GM18511 (cell line): ENCODE measurements around the gene ATP2B2.
"Not testable (repeated sequence)": the region's sequence is repeated elsewhere in the genome, so short reads cannot be mapped to it uniquely, and the experiment has no call there.

Experiments
- ATAC-seq: cut with Tn5 transposase; IDR thresholded peaks from one replicate; pipeline ENCODE4 v1.9.1; 2021; ENCODE audit warnings: mild to moderate bottlenecking, moderate library complexity; ENCODE audit not compliant: unreplicated experiment

ATP2B2 gene

DNA sequence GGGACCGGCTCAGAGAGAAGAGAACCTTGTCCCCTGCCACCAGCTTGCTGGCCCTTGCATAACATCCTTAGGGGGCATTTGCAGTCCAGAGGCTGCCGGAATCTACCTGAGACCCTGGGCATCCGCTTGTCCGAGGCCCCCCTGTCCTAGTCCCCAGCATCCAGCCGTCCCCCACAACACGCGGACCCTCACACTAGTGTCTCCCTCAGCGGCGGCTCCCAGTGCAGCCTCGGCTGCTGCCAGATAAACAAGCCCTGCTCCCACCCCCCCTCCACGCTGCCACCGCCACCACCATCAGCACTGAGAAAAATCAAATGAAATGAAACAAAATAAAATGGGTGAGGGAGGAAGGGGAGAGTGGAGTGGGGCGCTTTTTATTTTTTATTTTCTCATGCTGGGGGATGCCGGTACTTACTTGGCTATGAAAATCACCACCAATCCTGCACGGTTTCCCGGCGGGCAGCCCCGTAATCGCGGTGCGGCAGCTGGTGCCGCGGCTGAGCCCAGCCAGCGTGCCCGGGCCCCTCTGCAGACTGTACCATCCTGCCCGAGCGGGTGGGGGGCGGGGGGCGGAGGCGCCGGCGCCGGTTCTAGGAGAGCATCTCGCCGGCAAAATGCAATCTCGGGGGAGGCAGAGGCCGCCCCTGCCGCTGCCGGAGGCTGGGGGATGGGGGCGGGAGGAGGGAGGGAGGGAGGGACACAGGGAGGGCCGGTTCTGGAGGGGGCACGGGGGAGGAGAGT, at the start of gene ATP2B2:
TSS of gene ATP2B2 (minus strand) at position 537 of the 741 bp plus-strand sequence. CDS start 56,043 bp downstream, outside the sequence.
- ATAC-seq = no peak

DNA sequence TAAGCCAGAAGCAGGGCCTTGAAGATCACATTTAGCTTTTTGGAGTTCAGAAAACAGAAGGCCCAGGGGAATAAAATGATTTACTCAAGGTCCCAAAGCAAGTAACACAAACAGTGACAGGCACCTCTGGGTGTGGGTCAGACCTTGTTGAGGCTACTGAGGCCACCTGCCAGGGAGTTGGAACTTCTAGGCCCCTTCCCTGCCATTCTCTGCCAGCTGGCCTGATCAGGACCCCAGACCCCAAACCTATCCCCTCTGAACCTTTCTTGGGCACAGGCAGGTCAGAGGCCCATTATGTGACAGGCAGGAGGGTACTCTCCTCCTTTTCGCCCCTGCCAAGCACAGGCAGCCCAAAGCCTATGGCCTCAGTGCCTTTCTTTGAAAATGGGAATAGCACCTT, 49.4 kb upstream of the ATP2B2 start:
- ATAC-seq = no peak

DNA sequence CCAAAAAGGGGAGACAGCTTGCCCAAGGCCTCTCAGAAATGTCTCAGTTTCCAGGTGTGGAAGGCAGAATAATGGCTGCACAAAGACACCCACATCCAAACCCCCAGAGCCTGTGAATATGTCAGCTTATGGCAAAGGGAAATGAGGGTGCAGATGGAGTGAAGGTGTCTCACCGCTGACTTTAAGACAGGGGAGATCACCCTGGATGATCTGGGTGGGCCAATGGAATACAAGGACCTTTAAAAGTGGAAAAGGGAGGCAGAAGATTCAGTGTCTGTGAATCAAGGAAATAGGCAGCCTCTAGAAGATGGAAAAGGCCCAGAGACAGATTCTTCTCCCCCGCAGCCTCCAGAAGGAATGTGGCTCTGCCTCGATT, 48.8 kb upstream of the ATP2B2 start:
- no peak for ATAC-seq

DNA sequence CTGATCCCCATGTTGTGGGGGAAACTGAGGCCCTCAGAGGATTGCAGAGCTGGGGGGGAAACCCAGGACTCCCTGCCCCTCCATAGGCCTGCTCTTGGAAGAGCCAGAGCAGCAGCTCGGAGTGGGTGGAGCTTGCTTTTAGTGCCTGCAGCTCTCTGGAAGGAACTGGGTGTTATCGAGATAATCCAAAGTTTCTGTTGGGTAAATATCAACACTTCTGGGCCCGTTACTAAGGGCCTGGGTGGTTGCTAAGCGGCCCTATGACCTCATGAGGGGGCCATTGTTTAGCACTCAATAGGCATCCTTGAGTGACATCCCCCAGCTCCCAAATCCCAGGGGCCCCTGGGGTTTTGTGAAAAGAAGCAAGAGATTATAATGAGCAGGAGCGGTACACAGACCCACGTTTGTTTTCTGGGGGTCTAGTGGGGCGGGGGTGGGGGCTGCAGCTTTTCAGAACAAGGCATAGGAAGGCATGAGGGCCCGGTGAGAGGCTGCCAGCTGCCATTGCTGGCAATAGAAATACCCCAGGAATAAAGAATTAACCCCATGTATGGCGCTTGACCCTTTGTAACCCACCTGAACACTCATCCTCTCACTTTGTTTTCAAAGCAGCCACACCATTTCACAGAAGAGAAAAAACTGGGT, 48.3 kb upstream of the ATP2B2 start:
- no peak for ATAC-seq

DNA sequence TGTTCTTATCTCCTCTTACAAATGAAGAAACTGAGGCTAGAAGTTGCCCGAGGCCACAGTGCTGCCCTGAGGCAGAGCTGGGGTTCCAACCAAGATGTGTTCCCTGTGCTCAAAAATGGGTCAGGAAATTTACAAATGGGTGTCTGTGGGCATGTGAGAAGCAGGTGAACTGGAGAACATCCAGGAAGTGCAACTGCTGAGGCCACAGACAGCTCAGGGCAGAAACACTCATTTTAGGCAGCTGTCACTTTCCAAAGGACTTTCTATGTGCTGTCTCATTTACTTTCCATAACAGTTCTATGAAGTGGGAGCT, 47.2 kb upstream of the ATP2B2 start:
- ATAC-seq = no peak

- no peak for ATAC-seq
Measured at GRCh38 chr3:10551821-10552630, 46.6 kb upstream of the ATP2B2 start.

- ATAC-seq = no peak
Measured at GRCh38 chr3:10551139-10551538, 45.8 kb upstream of the ATP2B2 start.

DNA sequence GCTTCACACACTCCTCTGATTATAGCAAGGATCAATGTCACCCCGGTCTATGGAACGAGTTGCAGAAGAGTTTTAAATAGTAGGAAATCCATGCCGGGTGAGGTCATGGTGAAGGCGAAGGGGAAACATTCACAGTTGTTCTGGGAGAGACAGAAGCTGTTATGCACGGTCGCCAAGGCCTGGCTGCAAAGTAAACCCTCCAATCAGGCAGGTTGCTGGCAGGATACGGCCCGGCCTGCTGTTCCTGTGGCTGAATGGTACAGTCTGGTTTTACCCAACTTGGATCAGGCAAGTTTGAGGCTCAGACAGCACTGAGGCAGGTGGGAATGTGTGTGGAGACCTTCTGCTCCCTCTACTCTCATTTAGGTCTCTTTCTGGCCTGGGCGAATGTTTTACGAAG, 45.3 kb upstream of the ATP2B2 start:
- no peak for ATAC-seq

GRCh38 chr3:10549617-10550230, 44.3 kb upstream of the ATP2B2 start:
- no peak for ATAC-seq

DNA sequence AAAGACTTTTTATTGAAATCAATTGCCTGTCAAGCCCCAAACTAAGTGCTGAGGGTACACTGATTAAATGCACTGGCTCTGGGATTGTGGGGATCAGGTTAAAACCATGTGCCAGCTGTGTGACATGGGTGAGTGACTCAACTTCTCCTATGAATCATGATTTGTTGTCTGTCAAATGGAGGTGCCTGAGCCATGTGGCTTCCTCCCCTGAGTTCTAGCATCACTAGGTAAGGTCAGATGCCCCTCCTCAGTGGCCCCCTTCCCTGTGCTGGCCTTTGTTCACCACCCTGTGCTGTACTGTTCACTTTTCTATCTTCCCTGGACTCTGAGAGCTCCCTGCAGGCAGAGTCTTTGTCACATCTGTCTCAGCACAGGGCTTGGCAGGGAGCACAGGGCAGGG, 43.6 kb upstream of the ATP2B2 start:
- no peak for ATAC-seq

GRCh38 chr3:10547841-10548783, 42.7 kb upstream of the ATP2B2 start:
- no peak for ATAC-seq

GRCh38 chr3:10547413-10547812, 42.0 kb upstream of the ATP2B2 start:
- ATAC-seq = no peak

DNA sequence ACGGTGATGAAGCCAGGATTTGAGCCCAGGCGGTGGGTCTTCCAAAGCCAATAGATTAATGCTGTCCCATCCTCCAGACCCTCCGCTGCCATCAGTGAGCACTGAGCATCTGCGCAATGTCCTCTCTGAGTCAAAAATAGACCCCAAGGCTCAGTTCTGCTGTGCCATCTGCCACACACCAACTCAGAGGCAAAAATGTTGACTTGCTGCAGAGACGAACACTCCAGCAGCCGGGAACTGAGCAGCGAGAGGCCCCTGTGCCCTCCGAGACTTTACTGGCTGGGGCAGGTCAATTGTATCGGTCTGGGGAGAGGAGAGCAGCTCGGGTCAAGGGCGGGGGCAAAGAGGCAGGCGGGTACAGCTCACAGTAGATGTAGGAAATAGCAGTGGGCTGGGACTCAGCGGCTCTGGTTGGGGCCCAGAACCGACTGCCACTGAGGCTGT, 41.5 kb upstream of the ATP2B2 start:
- no peak for ATAC-seq

DNA sequence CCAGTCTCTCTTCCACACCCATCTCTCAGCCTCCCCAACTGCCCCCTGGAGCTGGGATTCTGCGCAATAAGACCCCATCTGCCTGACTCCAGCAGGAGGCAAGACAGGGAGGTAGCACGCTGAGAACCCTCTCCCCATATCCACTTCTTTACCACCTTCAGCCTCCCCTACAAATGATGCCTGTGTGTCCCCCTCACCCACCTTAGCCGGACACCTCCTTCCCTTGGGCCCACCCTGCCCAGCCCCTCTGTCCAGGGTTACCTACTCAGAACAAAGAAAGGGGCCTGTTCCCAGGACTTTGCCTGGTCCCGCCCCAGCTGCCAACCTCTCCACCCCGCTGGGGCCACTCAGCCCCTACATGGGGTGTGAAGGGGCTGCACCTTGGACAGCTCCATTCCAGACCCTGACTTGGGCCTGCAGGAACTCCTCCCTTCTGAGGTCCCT, 40.8 kb upstream of the ATP2B2 start:
- no peak for ATAC-seq

DNA sequence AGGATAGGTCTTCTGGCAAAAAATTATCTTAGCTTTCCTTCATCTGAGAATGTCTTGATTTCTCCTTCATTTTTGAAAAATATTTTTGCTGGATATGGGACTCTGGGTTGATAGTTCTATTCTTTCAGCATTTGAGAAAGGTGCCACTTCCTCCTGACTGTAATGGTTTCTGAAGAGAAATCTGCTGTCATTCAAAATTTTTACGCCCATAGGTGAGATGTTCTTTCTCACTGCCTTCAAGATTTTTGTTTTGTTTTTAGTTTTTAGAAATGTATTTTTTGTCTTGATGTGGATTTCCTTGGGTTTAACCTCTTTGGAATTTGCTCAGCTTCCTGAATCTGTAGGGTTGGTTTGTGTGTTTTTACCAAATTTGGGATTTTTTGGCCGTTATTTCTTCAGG, 37.1 kb upstream of the ATP2B2 start:
- no peak for ATAC-seq

- not testable (repeated sequence) for ATAC-seq
Measured at GRCh38 chr3:10540347-10540746, 35.0 kb upstream of the ATP2B2 start.

- ATAC-seq = no peak
Measured at GRCh38 chr3:10534066-10534465, 28.7 kb upstream of the ATP2B2 start.

- no peak for ATAC-seq
Measured at GRCh38 chr3:10533737-10534023, 28.3 kb upstream of the ATP2B2 start.

DNA sequence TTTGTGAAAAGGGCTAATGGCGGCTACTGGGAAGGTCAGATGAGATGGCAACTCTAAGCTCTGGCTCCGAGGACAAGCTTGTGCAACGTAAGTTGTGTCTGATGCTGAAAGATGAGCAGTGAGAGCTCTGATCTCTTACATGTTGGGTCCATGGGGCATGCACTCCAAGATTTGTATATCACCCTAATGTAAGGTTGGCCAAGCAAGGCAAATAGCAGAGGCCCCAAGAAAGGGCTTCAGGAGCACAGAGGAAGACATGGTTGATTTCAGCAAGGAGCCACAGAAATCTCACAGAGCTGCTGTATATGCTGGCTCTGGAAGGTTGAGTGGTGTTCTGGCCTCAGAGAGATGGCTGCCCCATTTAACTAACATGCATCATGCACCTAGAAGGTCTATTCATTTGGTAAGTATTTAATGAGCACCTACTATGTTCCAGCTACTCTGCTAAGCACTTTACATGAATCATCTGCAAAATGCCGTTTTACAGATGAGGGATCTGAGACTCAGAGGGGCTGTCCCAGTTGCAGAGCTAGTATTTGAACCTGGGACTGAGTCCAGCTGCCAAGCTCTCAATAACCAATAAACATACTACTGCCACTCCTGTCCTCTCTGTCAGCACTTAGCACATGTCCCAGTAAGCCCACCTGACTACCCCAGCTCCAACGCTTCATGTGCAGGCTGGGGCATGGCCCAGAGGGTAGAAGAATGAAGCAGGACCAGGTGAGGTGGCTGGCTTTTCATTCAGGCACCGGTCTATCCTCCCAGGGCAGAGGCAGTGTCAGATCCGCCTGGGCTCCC, 27.8 kb upstream of the ATP2B2 start:
- ATAC-seq = no peak

DNA sequence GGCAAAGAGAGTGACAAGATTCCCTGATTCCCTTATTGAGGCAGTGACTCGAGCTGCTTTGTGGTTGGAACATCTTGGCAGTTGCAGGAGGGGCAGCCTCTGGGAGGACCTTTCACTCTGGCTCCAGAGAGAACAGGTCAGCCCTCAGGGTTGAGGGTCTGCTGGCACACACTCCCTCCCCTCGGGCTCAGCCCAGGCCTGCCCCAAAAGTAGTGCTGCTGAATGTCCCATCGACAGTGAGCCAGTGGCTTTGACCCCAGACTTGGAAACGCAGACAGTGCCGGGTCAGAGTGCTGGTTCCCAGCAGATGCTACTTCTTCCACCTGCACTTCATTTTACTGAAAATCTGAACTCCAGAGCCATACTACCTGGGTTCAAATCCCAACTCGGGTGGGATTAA, 25.6 kb upstream of the ATP2B2 start:
- no peak for ATAC-seq
